Sigmoid colon (tissue), 7 donors: Measurements from ENCODE around the gene GRHPR. TPM values are rescaled to one million over a fixed set of nuclear protein-coding genes. Genes with fewer than 3 reads are reported as not detected.
"Not testable (repeated sequence)": the region's sequence is repeated elsewhere in the genome, so short reads cannot be mapped to it uniquely, and the experiment has no call there.

Experiments
- DNase-seq: peaks from one replicate; pipeline ENCODE4 v3.0.0-alpha.2; 2019
- H3K27ac ChIP-seq, 4 donors: fragments of 200-600 bp; sonication (generic); one replicate each; pipeline ENCODE4 v1.5.1; 2016 to 2019; ENCODE audit warnings: mild to moderate bottlenecking in 1 of 4
- H3K27me3 ChIP-seq, 3 donors: fragments of 200-600 bp; sonication (generic); one replicate each; pipeline ENCODE4 v1.5.1; 2019; ENCODE audit warnings: mild to moderate bottlenecking in 1 of 3
- H3K36me3 ChIP-seq, 4 donors: fragments of 200-600 bp; sonication (generic); one replicate each; pipeline ENCODE4 v1.5.1; 2016 to 2019
- H3K4me1 ChIP-seq, 4 donors: fragments of 200-600 bp; sonication (generic); one replicate each; pipeline ENCODE4 v1.5.1; 2017 to 2019
- H3K4me3 ChIP-seq, 4 donors: fragments of 200-600 bp; sonication (generic); one replicate each; pipeline ENCODE4 v1.5.1; 2017 to 2019; ENCODE audit warnings: mild to moderate bottlenecking in 2 of 4, moderate library complexity in 1 of 4
- H3K9me3 ChIP-seq, 4 donors: fragments of 200-600 bp in 3 of 4; sonication (generic) in 3 of 4; one replicate each; pipeline versions ENCODE4 v1.5.1 to v1.6.1; 2013 to 2019
- EP300 ChIP-seq, 4 donors: sonication (generic); formaldehyde crosslinking; IDR thresholded peaks; one replicate each; pipeline ENCODE4 v1.6.1; 2017; ENCODE audit warnings: antibody characterized with exemption in 4 of 4
- POLR2A ChIP-seq, 2 donors: fragments of 450-650 bp; IDR thresholded peaks; one replicate each; pipeline ENCODE4 v1.6.1; 2016; ENCODE audit warnings: antibody characterized with exemption in 2 of 2, mild to moderate bottlenecking in 2 of 2, moderate library complexity in 2 of 2
- POLR2AphosphoS5 ChIP-seq, 4 donors: sonication (generic); formaldehyde crosslinking; IDR thresholded peaks; one replicate each; pipeline ENCODE4 v1.6.1; 2017; ENCODE audit warnings: antibody characterized with exemption in 4 of 4
- WGBS, 2 donors: extraction: QIAGEN DNeasy Blood & Tissue Kit; methylation state at CpG; one replicate each; pipeline ENCODE4 v1.1.7; 2013; 5-methylcytosine and 5-hydroxymethylcytosine counted together
- intact Hi-C: fragments of 100-400 bp; cut with DNase I; formaldehyde crosslinking; loops from one replicate; pipeline ENCODE4 v1.15.1; 2023
- polyA plus RNA-seq, 3 donors: library from polyadenylated mRNA; stranded (reverse); fragments of 200-250 nt; gene quantifications; one replicate each; pipeline ENCODE4 v1.2.3, GENCODE V29; 2013
- total RNA-seq, 4 donors: library from RNA; depleted of rRNA; stranded (reverse); fragments of >200 nt; gene quantifications; one replicate each; pipeline ENCODE4 v1.1.0, GENCODE V29; 2016
- TF ChIP-seq, protein P1 (sequence below), 4 experiments: fragments of 450-650 bp in 3 of 4; fragments of 200-600 bp in 1 of 4; IDR thresholded peaks; one replicate each; pipeline ENCODE4 v1.5.1; 2016 to 2019; ENCODE audit warnings: antibody characterized with exemption in 4 of 4, mild to moderate bottlenecking in 3 of 4, moderate library complexity in 2 of 4
- donor health status: healthy with polysubstance abuse.
- donor health status: Bipolar disorder and iron deficiency.
- donor health status: healthy.

The GRHPR gene
- total and polyA plus RNA-seq, 7 donors: 84.1 to 165 (median 127) TPM

DNA sequence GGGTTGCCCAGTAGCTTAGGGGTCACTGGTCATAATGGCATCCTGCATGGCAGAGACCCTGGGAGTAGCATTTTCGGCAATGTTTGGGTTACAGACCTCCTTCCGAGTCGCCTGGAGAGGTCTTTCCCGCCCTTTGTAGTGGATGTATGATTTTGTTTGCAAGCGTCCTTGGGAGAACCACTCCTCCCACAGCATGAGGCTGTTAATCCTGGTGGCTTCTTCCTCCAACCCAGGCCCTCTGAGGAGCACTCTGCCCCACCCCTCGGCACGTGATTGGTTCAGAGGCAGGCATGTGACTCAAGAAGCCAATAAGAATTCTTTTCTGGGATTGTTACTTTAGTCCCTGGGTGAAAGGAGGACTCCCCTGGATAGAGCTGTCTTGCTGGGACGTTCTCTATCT, 30.2 kb upstream of the GRHPR start:
- intact Hi-C loops: no loop called here
- DNase-seq: no peak
- Histone ChIP-seq H3K27me3 (no peaks in the 10 kb centered on the region), H3K36me3 (no peaks in the 10 kb centered on the region), H3K27ac (no peak overlapping the region), H3K4me1 (no peaks in the 10 kb centered on the region), H3K4me3 (no peak overlapping the region), H3K9me3 (no peaks in the 10 kb centered on the region)
- no peak for TF ChIP-seq POLR2A (IDR thresholded peaks at IDR 0.05)
- TF ChIP-seq, protein P1, sequence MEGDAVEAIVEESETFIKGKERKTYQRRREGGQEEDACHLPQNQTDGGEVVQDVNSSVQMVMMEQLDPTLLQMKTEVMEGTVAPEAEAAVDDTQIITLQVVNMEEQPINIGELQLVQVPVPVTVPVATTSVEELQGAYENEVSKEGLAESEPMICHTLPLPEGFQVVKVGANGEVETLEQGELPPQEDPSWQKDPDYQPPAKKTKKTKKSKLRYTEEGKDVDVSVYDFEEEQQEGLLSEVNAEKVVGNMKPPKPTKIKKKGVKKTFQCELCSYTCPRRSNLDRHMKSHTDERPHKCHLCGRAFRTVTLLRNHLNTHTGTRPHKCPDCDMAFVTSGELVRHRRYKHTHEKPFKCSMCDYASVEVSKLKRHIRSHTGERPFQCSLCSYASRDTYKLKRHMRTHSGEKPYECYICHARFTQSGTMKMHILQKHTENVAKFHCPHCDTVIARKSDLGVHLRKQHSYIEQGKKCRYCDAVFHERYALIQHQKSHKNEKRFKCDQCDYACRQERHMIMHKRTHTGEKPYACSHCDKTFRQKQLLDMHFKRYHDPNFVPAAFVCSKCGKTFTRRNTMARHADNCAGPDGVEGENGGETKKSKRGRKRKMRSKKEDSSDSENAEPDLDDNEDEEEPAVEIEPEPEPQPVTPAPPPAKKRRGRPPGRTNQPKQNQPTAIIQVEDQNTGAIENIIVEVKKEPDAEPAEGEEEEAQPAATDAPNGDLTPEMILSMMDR (IDR thresholded peaks at IDR 0.05): no peak
- TF ChIP-seq POLR2AphosphoS5 (IDR thresholded peaks at IDR 0.05): no peak
- TF ChIP-seq EP300 (IDR thresholded peaks at IDR 0.05): no peak
- 85 to 87% methylated on average over 8 of the region's 8 CpGs for WGBS, 2 donors

DNA sequence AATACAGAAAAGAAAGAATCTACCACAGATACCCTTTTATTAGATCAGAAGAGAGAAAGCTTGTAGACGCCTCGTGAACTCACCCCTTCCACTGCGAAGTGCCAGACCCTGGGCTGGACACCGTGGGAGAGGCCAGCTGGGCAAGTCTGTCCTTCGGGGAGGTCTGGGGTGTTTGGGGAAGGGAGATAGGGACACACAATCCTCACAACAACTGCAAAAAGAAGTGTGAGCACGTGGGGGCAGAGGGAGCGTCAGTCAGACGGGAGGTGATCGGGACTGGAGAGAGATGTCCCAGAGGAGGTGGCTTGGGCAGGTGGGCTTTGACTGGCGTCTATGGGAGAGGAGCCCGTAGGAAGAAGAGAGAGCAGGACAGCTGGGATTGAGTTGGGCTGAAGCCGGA, 27.3 kb upstream of the GRHPR start:
- Histone ChIP-seq H3K27me3 (no peaks in the 10 kb centered on the region), H3K4me1 (no peaks in the 10 kb centered on the region), H3K4me3 (no peak overlapping the region), H3K36me3 (no peaks in the 10 kb centered on the region), H3K9me3 (no peaks in the 10 kb centered on the region), H3K27ac (no peak overlapping the region)
- 77 to 78% methylated on average over 12 of the region's 12 CpGs for WGBS, 2 donors
- no peak for DNase-seq
- intact Hi-C loops: no loop called here
- TF ChIP-seq, protein P1 (IDR thresholded peaks at IDR 0.05): no peak
- TF ChIP-seq POLR2AphosphoS5 (IDR thresholded peaks at IDR 0.05): no peak
- TF ChIP-seq EP300 (IDR thresholded peaks at IDR 0.05): no peak
- TF ChIP-seq POLR2A (IDR thresholded peaks at IDR 0.05): no peak

DNA sequence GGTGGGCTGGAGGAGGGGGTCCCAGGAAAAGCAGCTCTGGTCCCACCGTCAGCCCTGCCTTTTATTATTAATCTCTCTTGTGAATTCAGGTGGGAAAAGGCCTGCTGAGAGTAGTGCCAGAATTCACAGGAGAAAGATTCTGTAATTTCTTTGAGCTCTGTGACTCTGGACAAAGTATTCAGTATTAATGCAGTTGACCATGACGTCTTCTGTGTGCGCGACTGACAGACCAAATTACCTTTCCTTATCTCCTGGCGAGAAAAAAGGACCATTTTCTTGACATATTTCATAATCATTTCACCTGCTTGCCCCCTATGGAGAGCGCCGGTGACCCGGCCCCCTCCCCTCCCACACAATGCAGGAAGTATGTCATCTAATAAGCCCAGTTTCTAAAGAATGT, 26.8 kb upstream of the GRHPR start:
- DNase-seq: no peak
- no peaks in the 10 kb centered on the region for H3K9me3 ChIP-seq
- TF ChIP-seq POLR2AphosphoS5 (IDR thresholded peaks at IDR 0.05) (no peak), POLR2A (IDR thresholded peaks at IDR 0.05) (no peak), EP300 (IDR thresholded peaks at IDR 0.05) (no peak)
- TF ChIP-seq, protein P1 (IDR thresholded peaks at IDR 0.05): no peak
- H3K27ac ChIP-seq: no peak overlapping the region
- intact Hi-C loops: no loop called here
- no peaks in the 10 kb centered on the region for H3K4me1 ChIP-seq
- H3K27me3 ChIP-seq: no peaks in the 10 kb centered on the region
- 88 to 91% methylated on average over 8 of the region's 8 CpGs for WGBS, 2 donors
- H3K36me3 ChIP-seq: no peaks in the 10 kb centered on the region
- H3K4me3 ChIP-seq: no peak overlapping the region

DNA sequence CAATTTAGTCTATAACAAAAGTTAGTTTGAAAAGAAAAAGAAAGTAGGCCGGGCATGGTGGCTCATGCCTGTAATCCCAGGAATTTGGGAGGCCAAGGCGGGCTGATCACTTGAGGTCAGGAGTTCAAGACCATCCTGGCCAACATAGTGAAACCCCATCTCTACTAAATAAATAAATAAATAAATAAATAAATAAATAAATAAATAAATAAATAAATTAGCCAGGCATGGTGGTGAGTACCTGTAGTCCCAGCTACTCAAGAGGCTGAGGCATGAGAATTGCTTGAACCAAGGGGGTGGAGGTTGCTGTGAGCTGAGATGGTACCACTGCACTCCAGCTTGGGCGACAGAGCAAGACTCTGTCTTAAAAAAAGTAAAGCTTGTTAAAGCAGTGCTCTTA, 24.5 kb upstream of the GRHPR start:
- WGBS, 2 donors: 94 to 97% methylated on average over 3 of the region's 3 CpGs
- H3K4me3 ChIP-seq, H3K4me1 ChIP-seq, intact Hi-C loops, H3K9me3 ChIP-seq, H3K36me3 ChIP-seq, H3K27ac ChIP-seq, DNase-seq, H3K27me3 ChIP-seq: not testable (repeated sequence)

DNA sequence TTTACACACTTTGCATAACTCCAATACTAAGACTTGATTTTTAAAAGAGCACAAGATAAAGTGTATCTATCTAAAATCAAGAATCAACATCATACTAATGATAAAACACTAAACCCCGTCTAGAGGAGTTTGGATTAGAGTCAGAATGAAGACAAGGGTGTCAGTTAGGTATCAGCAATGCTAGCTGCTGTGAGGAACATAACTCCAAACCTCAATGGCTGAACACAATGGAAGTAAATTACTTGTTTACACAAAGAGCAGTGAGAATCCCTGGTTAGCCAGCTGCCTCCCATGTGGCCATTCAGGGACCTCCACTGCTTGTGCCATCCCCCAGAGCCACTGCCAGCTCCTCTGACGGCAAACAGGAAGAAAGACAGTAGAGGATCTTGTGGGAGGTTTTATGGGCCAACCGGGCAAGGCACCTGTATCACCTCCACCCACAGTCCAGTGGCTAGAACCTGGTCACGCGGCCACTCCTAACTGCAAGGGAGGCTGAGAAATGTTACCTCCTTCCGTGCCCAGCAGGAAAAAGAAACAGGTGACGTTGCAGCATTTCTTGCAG, 24.0 kb upstream of the GRHPR start:
- DNase-seq: no peak
- intact Hi-C loops: no loop called here
- Histone ChIP-seq H3K4me3 (no peak overlapping the region), H3K27ac (no peak overlapping the region), H3K27me3 (no peaks in the 10 kb centered on the region), H3K4me1 (no peaks in the 10 kb centered on the region), H3K9me3 (no peaks in the 10 kb centered on the region), H3K36me3 (no peaks in the 10 kb centered on the region)
- 78 to 82% methylated on average over 7 of the region's 7 CpGs for WGBS, 2 donors
- TF ChIP-seq POLR2A (IDR thresholded peaks at IDR 0.05) (no peak), EP300 (IDR thresholded peaks at IDR 0.05) (no peak), POLR2AphosphoS5 (IDR thresholded peaks at IDR 0.05) (no peak)
- TF ChIP-seq, protein P1 (IDR thresholded peaks at IDR 0.05): no peak
